Measurements from ENCODE around the gene PARK7. TPM values are rescaled to one million over a fixed set of nuclear protein-coding genes. Genes with fewer than 3 reads are reported as not detected.

The PARK7 gene
- total RNA-seq, 1 donor from 2014 or later = 187 TPM

- H3K4me3 Mint-ChIP-seq = no peak overlapping the region
Measured at GRCh38 chr1:7995437-7995836, 33.9 kb downstream of the PARK7 start.

GRCh38 chr1:8002329-8002910 lies 40.9 kb downstream of the PARK7 start:
- H3K36me3 Mint-ChIP-seq = peaks cover 4% of the 10 kb centered on the region
- peaks cover 3% of the 10 kb centered on the region for H3K9me3 Mint-ChIP-seq
- no peak overlapping the region for H3K4me3 Mint-ChIP-seq
- peak overlapping the region; percentile 3 for H3K27ac Mint-ChIP-seq
- no peaks in the 10 kb centered on the region for H3K27me3 Mint-ChIP-seq (ENCODE audit: low read depth)
- peaks cover 41% of the 10 kb centered on the region for H3K4me1 Mint-ChIP-seq
- no peak for TF ChIP-seq CTCF (IDR thresholded peaks at IDR 0.05; ENCODE audit: unreplicated experiment)
- no peak for DNase-seq (ENCODE audit: low spot score in 2 of 2, unreplicated experiment in 2 of 2)

More at GRCh38 chr1:7995437-7995836, 33.9 kb downstream of the PARK7 start:
- Mint-ChIP-seq H3K27ac (no peak overlapping the region), H3K36me3 (peaks cover 14% of the 10 kb centered on the region), H3K9me3 (peaks cover 7% of the 10 kb centered on the region), H3K27me3 (ENCODE audit: low read depth) (no peaks in the 10 kb centered on the region), H3K4me1 (peaks cover 8% of the 10 kb centered on the region)
- TF ChIP-seq CTCF (IDR thresholded peaks at IDR 0.05; ENCODE audit: unreplicated experiment) = no peak
- no peak for DNase-seq (ENCODE audit: low spot score in 2 of 2, unreplicated experiment in 2 of 2)

- Mint-ChIP-seq H3K9me3 (peaks cover under 1% of the 10 kb centered on the region), H3K27ac (peak overlapping the region; percentile 97), H3K4me3 (no peak overlapping the region), H3K36me3 (peaks cover 2% of the 10 kb centered on the region), H3K27me3 (ENCODE audit: low read depth) (no peaks in the 10 kb centered on the region), H3K4me1 (peaks cover 41% of the 10 kb centered on the region)
- TF ChIP-seq CTCF (IDR thresholded peaks at IDR 0.05; ENCODE audit: unreplicated experiment) = no peak
- DNase-seq (ENCODE audit: low spot score in 2 of 2, unreplicated experiment in 2 of 2) = no peak
Measured at GRCh38 chr1:8002921-8003320, 41.4 kb downstream of the PARK7 start.

- no peak overlapping the region for H3K4me3 Mint-ChIP-seq
- H3K27me3 Mint-ChIP-seq (ENCODE audit: low read depth) = no peaks in the 10 kb centered on the region
- peaks cover 41% of the 10 kb centered on the region for H3K4me1 Mint-ChIP-seq
- no peaks in the 10 kb centered on the region for H3K9me3 Mint-ChIP-seq
- peaks cover 2% of the 10 kb centered on the region for H3K36me3 Mint-ChIP-seq
- DNase-seq (ENCODE audit: low spot score in 2 of 2, unreplicated experiment in 2 of 2) = no peak
- TF ChIP-seq CTCF (IDR thresholded peaks at IDR 0.05; ENCODE audit: unreplicated experiment) = no peak
- H3K27ac Mint-ChIP-seq = peak overlapping the region; percentile 97
Measured at GRCh38 chr1:8003438-8004112, 42.1 kb downstream of the PARK7 start.

GRCh38 chr1:8004113-8004802 lies 42.7 kb downstream of the PARK7 start:
- Mint-ChIP-seq H3K4me3 (peak overlapping the region; percentile 18), H3K4me1 (peaks cover 41% of the 10 kb centered on the region), H3K36me3 (peaks cover 2% of the 10 kb centered on the region), H3K27me3 (ENCODE audit: low read depth) (no peaks in the 10 kb centered on the region), H3K9me3 (no peaks in the 10 kb centered on the region), H3K27ac (peak overlapping the region; percentile 97)
- no peak for DNase-seq (ENCODE audit: low spot score in 2 of 2, unreplicated experiment in 2 of 2)
- no peak for TF ChIP-seq CTCF (IDR thresholded peaks at IDR 0.05; ENCODE audit: unreplicated experiment)

All from mesothelial cell of epicardium (in vitro differentiated cells).